Panc1 (cell line): Measurements from ENCODE around the gene RPL39.

ENCODE experiments used
- POLR2AphosphoS5 ChIP-seq: IDR thresholded peaks from 2 replicates; pipeline ENCODE4 v1.6.1; 2012; ENCODE audit warnings: mild to moderate bottlenecking, low read depth, low read length, moderate library complexity
- REST ChIP-seq, 2 experiments: IDR thresholded peaks; 2 replicates each; pipeline ENCODE4 v1.6.1; 2011 to 2012; ENCODE audit warnings: low read depth in 2 of 2, control low read depth in 1 of 2, low read length in 1 of 2, mild to moderate bottlenecking in 1 of 2, moderate library complexity in 1 of 2; ENCODE audit not compliant: insufficient read depth in 1 of 2
- SIN3A ChIP-seq: IDR thresholded peaks from 2 replicates; pipeline ENCODE4 v1.6.1; 2012; ENCODE audit warnings: low read depth, mild to moderate bottlenecking, low read length, moderate library complexity, borderline replicate concordance; ENCODE audit not compliant: insufficient read depth
- TF ChIP-seq, protein P1 (sequence below): fragments of 450-650 bp; IDR thresholded peaks from 2 replicates; pipeline ENCODE4 v1.5.1; 2017; ENCODE audit warnings: mild to moderate bottlenecking

DNA sequence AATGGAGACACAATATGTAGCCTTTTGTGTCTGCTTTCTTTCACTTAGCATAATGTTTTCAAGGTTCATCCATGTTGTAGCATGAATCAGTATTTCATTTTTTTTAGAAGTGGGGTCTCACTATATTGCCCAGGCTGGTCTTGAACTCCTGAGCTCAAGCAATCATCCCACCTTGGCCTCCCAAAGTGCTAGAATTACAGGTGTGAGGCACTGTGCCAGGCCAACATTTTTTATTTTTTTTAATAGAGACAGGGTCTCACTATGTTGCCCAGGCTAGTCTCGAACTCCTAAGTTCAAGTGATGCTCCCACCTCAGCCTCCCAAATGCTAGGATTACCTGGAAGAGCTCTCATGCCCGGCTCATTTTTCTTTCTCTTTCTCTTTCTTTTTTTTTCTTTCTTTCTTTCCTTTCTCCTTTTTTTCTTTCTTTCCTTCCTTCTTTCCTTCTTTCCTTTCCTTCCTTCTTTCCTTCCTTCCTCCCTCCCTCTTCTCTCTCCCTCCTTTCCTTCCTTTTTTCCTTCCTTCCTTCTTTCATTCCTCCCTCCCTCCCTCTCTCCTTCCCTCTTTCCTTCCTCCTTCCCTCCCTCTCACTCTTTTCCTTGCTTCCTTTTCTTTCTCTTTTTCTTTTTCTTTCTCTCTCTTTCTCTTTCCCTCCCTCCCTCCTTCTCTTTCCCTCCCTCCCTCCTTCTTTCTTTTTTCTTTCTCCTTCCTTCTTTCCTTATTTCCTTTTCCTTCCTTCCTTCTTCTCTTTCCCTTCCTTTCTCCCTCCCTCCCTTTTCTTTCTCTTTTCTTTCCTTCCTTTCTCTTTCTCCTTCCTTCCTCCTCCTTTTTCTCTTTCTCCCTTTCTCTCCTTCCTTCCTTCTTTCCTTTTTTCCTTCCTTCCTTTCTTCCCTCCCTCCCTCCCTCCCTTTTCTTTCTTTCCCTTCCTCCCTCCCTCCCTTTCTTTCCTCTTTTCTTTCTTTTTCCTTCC is 10.1 kb upstream of the RPL39 start:
- TF ChIP-seq, protein P1, sequence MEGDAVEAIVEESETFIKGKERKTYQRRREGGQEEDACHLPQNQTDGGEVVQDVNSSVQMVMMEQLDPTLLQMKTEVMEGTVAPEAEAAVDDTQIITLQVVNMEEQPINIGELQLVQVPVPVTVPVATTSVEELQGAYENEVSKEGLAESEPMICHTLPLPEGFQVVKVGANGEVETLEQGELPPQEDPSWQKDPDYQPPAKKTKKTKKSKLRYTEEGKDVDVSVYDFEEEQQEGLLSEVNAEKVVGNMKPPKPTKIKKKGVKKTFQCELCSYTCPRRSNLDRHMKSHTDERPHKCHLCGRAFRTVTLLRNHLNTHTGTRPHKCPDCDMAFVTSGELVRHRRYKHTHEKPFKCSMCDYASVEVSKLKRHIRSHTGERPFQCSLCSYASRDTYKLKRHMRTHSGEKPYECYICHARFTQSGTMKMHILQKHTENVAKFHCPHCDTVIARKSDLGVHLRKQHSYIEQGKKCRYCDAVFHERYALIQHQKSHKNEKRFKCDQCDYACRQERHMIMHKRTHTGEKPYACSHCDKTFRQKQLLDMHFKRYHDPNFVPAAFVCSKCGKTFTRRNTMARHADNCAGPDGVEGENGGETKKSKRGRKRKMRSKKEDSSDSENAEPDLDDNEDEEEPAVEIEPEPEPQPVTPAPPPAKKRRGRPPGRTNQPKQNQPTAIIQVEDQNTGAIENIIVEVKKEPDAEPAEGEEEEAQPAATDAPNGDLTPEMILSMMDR, result no peak
- TF ChIP-seq SIN3A (no peak), POLR2AphosphoS5 (no peak), REST (IDR thresholded peaks at IDR 0.05; ENCODE audit: insufficient read depth in 1 of 2, low read depth in 2 of 2, low read length in 1 of 2) (no peak)
